Activated T-cell treated with anti-CD3 and anti-CD28 coated beads, Interleukin-2, amount 50 U/mL, for 48 hours (primary cell): Measurements from ENCODE around the gene COQ9.
"Not testable (repeated sequence)": the region's sequence is repeated elsewhere in the genome, so short reads cannot be mapped to it uniquely, and the experiment has no call there.

Source experiments
- DNase-seq, 2 experiments: peaks; one replicate each; pipeline ENCODE4 v3.0.0-alpha.2; 2020

The COQ9 gene

GRCh38 chr16:57485916-57486857 is 38.9 kb downstream of the COQ9 start, which contains the start of gene DOK4:
DOK4 (minus strand) TSS chr16:57486493; CDS start chr16:57479507, 6,986 bp downstream.
- peak; percentile 85 to 90 for DNase-seq

GRCh38 chr16:57486858-57487834 is 39.9 kb downstream of the COQ9 start:
- DNase-seq = no peak

- no peak for DNase-seq
These were observed 42.0 kb downstream of the COQ9 start for GRCh38 chr16:57489229-57489628.

GRCh38 chr16:57493767-57494166 is 46.5 kb downstream of the COQ9 start:
- DNase-seq = no peak

- no peak for DNase-seq
These were observed 49.8 kb downstream of the COQ9 start for GRCh38 chr16:57497121-57497520.

GRCh38 chr16:57498031-57498430 is 50.8 kb downstream of the COQ9 start:
- DNase-seq = no peak

GRCh38 chr16:57499941-57500340 is 52.7 kb downstream of the COQ9 start:
- not testable (repeated sequence) for DNase-seq

- DNase-seq = no peak
These were observed 53.4 kb downstream of the COQ9 start for GRCh38 chr16:57500578-57501111.

- DNase-seq = no peak
These were observed 54.2 kb downstream of the COQ9 start for GRCh38 chr16:57501492-57501891.

GRCh38 chr16:57502048-57502775 is 54.9 kb downstream of the COQ9 start:
- no peak for DNase-seq

- no peak for DNase-seq
These were observed 56.1 kb downstream of the COQ9 start for GRCh38 chr16:57503366-57503765.

GRCh38 chr16:57504001-57504400 is 56.7 kb downstream of the COQ9 start:
- DNase-seq = no peak

- DNase-seq = no peak
These were observed 57.2 kb downstream of the COQ9 start for GRCh38 chr16:57504491-57504890.

- DNase-seq = no peak
These were observed 57.9 kb downstream of the COQ9 start for GRCh38 chr16:57505169-57505568.

- DNase-seq = no peak
These were observed 60.1 kb downstream of the COQ9 start for GRCh38 chr16:57507136-57508034.

GRCh38 chr16:57508035-57508425 is 60.8 kb downstream of the COQ9 start:
- no peak for DNase-seq

- DNase-seq = no peak
These were observed 62.1 kb downstream of the COQ9 start for GRCh38 chr16:57509231-57509923.

- no peak for DNase-seq
These were observed 63.0 kb downstream of the COQ9 start for GRCh38 chr16:57510016-57510871.
